Putamen (tissue), 1 donor: ENCODE results near the gene VPS13D.
"Not testable (repeated sequence)": the region's sequence is repeated elsewhere in the genome, so short reads cannot be mapped to it uniquely, and the experiment has no call there.

Source experiments
- DNase-seq: peaks from one replicate; pipeline ENCODE4 v3.0.0-alpha.2; 2016; ENCODE audit warnings: low spot score

The VPS13D gene

DNA sequence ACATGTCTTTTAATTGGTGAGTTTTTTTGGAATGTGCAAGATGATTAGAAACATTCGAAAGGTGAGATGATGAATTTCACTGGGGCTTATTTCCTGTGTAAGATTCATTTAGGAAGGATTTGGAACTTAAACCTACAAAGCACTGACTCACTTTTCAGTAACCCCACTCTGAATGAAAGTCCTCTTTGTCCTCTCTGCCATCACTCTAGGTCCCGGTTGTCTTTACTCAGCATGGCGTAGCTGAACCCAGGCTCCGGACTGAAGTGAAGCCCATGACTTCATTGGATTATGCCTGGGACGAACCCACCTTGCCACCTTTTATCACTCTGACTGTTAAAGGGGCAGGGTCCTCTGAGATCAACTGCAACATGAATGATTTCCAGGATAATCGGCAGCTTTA, 139.4 kb downstream of the VPS13D start:
- no peak for DNase-seq

GRCh38 chr1:12370333-12370975, 140.6 kb downstream of the VPS13D start:
- no peak for DNase-seq

DNA sequence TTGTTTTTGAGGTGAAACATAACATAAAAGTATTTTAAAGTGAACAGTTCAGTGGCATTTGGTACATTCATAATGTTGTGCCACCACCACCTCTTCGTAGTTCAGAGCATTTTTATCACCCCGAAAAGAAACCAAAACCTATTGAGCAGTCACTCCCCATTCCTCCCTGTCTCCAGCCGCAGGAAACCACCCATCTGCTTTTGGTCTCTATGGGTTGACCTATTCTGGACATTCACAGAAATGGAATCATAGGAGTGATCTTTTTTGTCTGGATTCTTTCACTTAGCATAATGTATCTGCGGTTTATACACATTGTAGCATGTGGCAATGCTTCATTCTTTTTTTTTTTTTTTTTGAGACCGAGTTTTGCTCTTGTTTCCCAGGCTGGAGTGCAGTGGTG, 141.2 kb downstream of the VPS13D start:
- DNase-seq = no peak

DNA sequence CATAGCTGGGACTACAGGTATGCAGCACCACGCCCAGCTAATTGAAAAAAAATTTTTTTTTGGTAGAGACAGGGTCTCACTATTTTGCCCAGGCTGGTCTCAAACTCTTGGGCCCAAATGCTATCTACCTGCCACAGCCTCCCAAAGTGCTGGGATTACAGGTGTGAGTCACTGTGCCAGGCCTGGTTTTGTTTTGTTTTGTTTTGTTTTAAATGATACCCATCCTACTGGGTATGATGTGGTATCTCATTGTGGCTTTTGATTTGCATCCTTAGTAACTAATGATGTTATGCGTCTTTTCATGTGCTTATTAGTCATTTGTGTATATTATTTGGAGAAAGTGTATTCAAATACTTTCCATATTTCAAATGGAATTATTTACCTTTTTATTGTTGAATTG, 142.3 kb downstream of the VPS13D start:
- DNase-seq = no peak

DNA sequence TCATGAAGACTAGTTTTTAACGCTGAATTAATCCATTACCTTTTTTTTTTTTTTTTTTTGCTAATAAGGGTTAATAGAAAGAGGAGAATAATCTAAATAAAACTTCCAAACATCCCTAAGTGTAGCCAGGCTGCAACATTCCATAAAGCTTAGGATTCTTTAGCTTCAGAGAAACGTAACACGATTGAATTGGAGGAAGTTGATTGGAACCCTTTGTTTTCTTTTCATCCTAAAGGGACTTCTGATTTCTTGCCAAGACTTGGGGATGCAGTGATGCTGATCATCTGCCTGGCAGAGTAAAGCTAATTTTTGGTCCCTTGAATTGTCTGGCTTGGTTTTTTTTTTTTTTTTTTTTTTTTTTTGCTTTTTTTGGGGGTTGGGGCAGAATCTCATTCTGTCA, 142.9 kb downstream of the VPS13D start:
- DNase-seq = no peak

DNA sequence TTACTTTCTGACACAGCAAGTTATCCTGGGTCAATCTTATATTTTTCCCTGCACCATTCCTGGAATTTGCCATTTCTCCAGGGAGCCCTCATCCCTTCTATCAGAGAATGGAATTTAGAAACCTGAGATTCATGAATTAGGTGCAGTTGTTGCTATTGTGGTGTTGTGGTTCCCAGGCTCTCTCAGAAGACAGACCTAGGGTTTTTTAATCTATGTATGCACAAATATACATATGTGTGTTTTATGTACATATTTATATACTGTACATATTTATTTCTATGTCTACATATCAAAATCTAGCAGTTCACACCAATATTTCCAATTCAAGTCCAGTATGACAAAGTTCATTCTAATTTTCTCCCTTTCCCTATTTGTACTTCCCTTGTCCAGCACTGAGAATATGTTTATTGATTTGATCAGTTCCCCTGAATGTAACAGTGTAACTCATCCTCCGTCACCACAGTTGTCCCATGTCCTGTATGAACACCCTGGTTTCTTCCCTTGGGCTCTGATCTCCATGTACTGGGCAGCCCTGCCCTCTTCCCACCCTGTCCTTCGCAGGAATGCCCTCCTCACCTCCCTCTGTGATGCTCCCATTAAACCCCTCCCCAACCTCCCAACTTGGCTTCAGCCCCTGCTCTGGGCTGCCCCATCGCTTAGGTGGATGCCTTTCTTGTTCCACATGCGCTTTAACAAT, 145.5 kb downstream of the VPS13D start:
- DNase-seq = no peak

DNA sequence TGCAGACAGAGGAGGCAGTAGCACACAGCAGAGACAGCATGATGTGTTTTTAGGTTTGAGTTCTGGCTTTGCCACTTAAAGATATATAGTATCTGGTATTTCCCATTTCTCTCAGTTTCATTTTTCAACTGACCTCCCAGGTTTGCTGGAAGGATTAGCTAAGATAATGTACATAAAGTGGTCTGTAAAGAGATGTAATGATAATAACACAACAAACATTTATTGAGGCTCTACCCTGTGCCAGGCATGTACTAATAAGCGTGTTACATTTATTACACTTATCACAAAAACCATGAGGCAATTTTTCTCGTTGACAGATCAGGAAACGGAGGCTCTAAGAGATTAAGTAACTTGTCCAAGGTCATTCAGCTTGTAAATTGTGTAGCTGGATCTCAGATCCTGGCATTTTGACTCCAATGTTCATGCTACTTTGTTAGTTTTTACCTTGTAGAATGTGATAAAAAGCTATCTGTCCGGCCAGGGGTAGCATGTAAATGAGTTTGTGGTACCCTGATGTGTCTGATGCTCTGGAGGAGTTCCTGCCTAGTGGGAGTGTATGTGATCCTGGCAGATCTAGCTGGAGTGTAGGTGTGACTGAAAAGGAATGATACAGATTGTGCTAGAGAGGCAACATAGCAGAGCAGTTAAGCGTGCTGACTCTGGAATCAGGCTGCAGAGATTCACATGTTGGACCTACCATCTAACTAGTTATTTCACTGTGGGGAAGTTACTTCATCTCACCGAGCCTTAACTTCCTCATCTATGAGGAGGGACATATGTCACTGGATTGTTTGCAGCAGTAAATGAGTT, 146.6 kb downstream of the VPS13D start:
- DNase-seq = peak; percentile 58

- no peak for DNase-seq
Observed at GRCh38 chr1:12380326-12381249, 150.8 kb downstream of the VPS13D start.

DNA sequence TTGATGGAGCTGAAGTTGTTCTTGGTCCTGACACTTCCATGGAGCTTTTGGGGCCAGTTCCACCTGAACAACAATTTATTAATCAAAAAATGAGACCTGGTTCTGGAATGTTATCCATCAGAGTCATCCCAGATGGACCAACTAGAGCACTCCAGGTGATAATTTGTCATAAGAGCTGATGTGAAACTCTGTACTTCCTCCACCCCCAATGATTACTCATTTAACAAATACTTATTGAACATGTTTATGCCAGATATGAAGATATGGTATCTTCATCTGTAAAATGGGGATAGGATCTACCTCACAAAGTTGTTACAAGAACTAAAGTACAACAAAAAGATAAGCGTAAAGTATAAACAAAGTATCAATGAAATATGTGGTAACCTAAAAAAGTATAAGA, 153.2 kb downstream of the VPS13D start:
- DNase-seq = no peak

DNA sequence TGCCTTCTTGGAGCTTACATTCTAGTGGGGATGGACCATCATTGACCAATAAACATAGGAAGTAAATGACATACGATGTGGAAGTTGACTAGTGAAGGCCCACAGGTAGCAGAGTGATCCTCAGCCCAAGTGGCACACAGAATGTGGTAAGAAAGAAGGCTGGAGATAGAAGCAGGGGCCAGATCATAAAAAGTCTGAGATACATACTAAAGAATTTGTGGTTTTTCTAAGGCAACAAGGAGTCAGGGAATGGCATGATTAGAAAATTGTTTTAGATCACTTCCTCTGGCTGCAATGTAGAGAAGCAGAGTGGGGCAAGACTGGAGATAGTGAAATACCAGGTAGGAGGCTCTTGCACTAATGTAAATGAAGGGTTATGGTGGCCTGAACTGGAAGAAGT, 154.0 kb downstream of the VPS13D start:
- DNase-seq = no peak

DNA sequence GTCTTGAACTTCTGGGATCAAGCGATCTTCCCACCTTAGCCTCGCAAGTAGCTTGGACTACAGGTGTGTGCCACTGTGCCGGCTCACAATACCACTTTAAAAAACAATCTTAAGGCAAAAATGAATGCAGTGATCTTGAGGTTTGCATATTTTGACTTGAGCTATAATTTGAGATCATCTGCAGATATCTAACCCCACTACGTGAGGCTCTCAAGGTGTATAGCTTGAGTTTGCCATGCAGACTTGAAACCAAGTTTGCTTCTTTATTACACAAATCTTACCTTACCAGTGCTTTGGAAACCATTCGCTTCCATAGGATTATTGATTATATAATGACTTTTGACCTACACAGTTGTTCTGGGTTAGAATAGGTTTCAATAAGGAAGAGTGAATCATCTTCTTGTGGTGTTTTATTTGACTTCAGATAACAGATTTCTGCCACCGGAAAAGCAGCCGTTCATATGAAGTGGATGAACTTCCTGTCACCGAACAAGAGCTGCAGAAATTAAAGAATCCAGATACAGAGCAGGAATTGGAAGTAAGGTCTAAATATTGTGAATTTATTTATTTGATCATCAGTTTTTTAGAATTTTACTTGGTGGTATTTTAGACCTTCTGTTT, 155.1 kb downstream of the VPS13D start:
- no peak for DNase-seq

GRCh38 chr1:12386130-12386529, 156.3 kb downstream of the VPS13D start:
- DNase-seq = no peak

- DNase-seq = no peak
Observed at GRCh38 chr1:12387641-12388040, 157.8 kb downstream of the VPS13D start.

DNA sequence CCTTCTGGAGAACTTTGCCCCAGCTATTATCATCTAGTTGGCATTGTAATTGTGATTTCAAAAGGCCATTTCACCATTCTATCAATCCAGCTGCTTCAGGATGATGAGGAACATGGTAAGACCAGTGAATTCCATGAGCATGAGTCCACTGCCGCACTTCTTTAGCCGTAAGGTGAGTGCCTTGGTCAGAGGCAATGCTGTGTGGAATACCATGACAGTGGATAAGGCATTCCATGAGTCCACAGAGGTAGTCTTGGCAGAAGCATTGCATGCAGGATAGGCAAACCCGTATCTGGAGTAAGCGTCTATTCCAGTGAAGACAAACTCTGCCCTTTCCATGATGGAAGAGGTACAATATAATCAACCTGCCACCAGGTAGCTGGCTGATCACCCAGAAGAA, 160.5 kb downstream of the VPS13D start:
- not testable (repeated sequence) for DNase-seq

- DNase-seq = no peak
Observed at GRCh38 chr1:12397462-12398450, 167.9 kb downstream of the VPS13D start.

- no peak for DNase-seq
Observed at GRCh38 chr1:12398479-12398878, 168.6 kb downstream of the VPS13D start.

DNA sequence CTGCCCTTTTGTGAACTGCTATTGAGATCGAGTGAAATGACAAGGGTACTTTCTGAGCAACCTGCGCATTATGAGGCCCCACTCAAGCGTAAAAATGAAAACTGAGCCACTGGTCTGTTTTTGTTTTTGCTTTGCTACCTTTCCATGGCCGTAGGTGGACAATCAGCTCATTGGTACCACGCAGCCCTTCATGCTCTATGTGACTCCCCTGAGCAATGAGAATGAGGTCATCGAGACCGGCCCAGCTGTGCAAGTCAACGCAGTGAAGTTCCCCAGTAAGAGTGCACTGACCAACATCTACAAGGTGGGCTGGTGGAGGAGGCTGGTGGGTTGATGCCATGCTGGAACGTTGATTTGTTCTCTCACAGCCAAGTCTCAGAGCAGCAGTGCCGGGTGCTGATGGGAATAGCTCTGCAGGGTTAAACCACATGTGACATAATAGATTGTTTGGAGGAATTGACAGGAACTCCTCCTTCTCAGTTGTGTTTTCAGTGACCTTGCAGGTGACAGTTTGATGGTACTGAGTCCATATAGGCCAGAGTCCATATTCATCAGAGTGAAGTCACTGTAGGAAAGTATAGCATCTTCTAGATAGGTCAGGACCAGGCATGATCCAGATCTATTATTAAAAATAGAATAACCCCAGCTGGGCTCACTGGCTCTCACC, 170.3 kb downstream of the VPS13D start:
- no peak for DNase-seq

- DNase-seq = no peak
Observed at GRCh38 chr1:12402159-12402673, 172.4 kb downstream of the VPS13D start.

- DNase-seq = no peak
Observed at GRCh38 chr1:12402842-12403241, 173.0 kb downstream of the VPS13D start.

GRCh38 chr1:12404918-12405317, 175.1 kb downstream of the VPS13D start:
- DNase-seq = no peak
